A549 (cell line): ENCODE measurements around the gene AKAP11. TPM values are rescaled to one million over a fixed set of nuclear protein-coding genes. Genes with fewer than 3 reads are reported as not detected.

ENCODE experiments used
- ATAC-seq, 2 experiments: fragments of 200-7000 bp in 1 of 2; fragments of >200 bp in 1 of 2; cut with Nextera tagmentation in 1 of 2; cut with Tn5 transposase in 1 of 2; 3 replicates each; pipeline versions ENCODE4 v1.8.0 to v1.9.1; 2018 to 2020; ENCODE audit warnings: mild to moderate bottlenecking in 1 of 2, moderate library complexity in 1 of 2
- CTCF ChIA-PET: fragments of 300-600 bp; sonication (Branson Sonifier 250); formaldehyde crosslinking; extraction: SDS; loops from one replicate; lab custom pipeline; 2021; ENCODE audit warnings: antibody characterized with exemption, inconsistent platforms; lab: Yijun Ruan, JAX
- POLR2A ChIA-PET: fragments of 350-600 bp; formaldehyde crosslinking; extraction: SDS; loops from one replicate; lab custom pipeline; 2021; ENCODE audit warnings: antibody characterized with exemption, inconsistent platforms; lab: Yijun Ruan, JAX
- DNase-seq, 2 experiments: peaks; one replicate each; pipeline versions ENCODE4 v3.0.0 to v3.0.0-alpha.2; 2011 to 2016; ENCODE audit warnings: low read depth in 1 of 2, low spot score in 1 of 2
- FAIRE-seq: peaks from 2 replicates; lab custom pipeline; 2011; peaks lifted over from hg19 to GRCh38; lab: Jason Lieb, UNC
- H3K27ac ChIP-seq, 2 experiments: fragments of >200 bp; sonication (Bioruptor Twin); formaldehyde crosslinking; 3 replicates each; pipeline ENCODE4 v1.5.1; 2016 to 2017
- H3K4me1 ChIP-seq: fragments of >200 bp; sonication (Bioruptor Twin); formaldehyde crosslinking; 3 replicates; pipeline ENCODE4 v1.6.1; 2016
- H3K4me2 ChIP-seq: fragments of >200 bp; sonication (Bioruptor Twin); formaldehyde crosslinking; 3 replicates; pipeline ENCODE4 v1.6.1; 2016
- H3K4me3 ChIP-seq: fragments of >200 bp; sonication (Bioruptor Twin); formaldehyde crosslinking; 3 replicates; pipeline ENCODE4 v1.5.1; 2016
- H3K9me3 ChIP-seq: fragments of >200 bp; sonication (Bioruptor Twin); formaldehyde crosslinking; 3 replicates; pipeline ENCODE4 v1.6.1; 2016
- CBX2 ChIP-seq: fragments of 200-600 bp; sonication (generic); IDR thresholded peaks from 2 replicates; pipeline ENCODE4 v1.6.1; 2016; ENCODE audit warnings: low read depth, mild to moderate bottlenecking, borderline replicate concordance
- CBX8 ChIP-seq: fragments of 200-600 bp; sonication (generic); IDR thresholded peaks from 2 replicates; pipeline ENCODE4 v1.6.1; 2016
- CHD4 ChIP-seq: fragments of 200-600 bp; sonication (generic); IDR thresholded peaks from 2 replicates; pipeline ENCODE4 v1.6.1; 2016; ENCODE audit warnings: antibody characterized with exemption, mild to moderate bottlenecking, borderline replicate concordance
- EHMT2 ChIP-seq: fragments of 200-600 bp; sonication (generic); IDR thresholded peaks from 2 replicates; pipeline ENCODE4 v1.6.1; 2016; ENCODE audit warnings: antibody characterized with exemption, low read depth, mild to moderate bottlenecking, moderate library complexity
- FOSB ChIP-seq: fragments of 250-450 bp; sonication (Bioruptor Pico); IDR thresholded peaks from 2 replicates; pipeline ENCODE4 v1.5.0; 2020; ENCODE audit warnings: mild to moderate bottlenecking, moderate library complexity
- FOSL2 ChIP-seq, 2 experiments: fragments of 450-650 bp in 1 of 2; fragments of >200 bp in 1 of 2; sonication (Bioruptor Twin) in 1 of 2; formaldehyde crosslinking; IDR thresholded peaks; 2 replicates each; pipeline versions ENCODE4 v1.5.0 to v1.6.1; 2016 to 2020; ENCODE audit warnings: mild to moderate bottlenecking in 1 of 2, moderate library complexity in 1 of 2
- GATA3 ChIP-seq: IDR thresholded peaks from 2 replicates; pipeline ENCODE4 v1.6.1; 2012; ENCODE audit warnings: borderline replicate concordance
- HDAC2 ChIP-seq: fragments of 200-600 bp; sonication (generic); IDR thresholded peaks from 2 replicates; pipeline ENCODE4 v1.6.1; 2016
- HEYL ChIP-seq: fragments of 250-450 bp; sonication (Bioruptor Pico); IDR thresholded peaks from 2 replicates; pipeline ENCODE4 v1.8.0; 2021; ENCODE audit warnings: mild to moderate bottlenecking, moderate library complexity
- HOXA7 ChIP-seq: fragments of 250-450 bp; sonication (Bioruptor Pico); IDR thresholded peaks from 2 replicates; pipeline ENCODE4 v1.5.0; 2020; ENCODE audit warnings: mild to moderate bottlenecking, moderate library complexity
- HOXB5 ChIP-seq: fragments of 250-450 bp; sonication (Bioruptor Pico); IDR thresholded peaks from 2 replicates; pipeline ENCODE4 v1.5.0; 2020; ENCODE audit warnings: mild to moderate bottlenecking, moderate library complexity
- MAFK ChIP-seq: fragments of 450-650 bp; IDR thresholded peaks from 2 replicates; pipeline ENCODE4 v1.6.1; 2014; ENCODE audit not compliant: partially characterized antibody
- MAZ ChIP-seq: fragments of 150-350 bp; IDR thresholded peaks from 2 replicates; pipeline ENCODE4 v1.6.1; 2014; ENCODE audit warnings: antibody characterized with exemption, low read depth, low read length, borderline replicate concordance
- NFE2L2 ChIP-seq: fragments of 150-350 bp; conservative IDR thresholded peaks from 2 replicates; pipeline ENCODE4 v1.6.1; 2014; ENCODE audit warnings: low read length
- NPAS2 ChIP-seq: fragments of 250-450 bp; sonication (Bioruptor Pico); IDR thresholded peaks from 2 replicates; pipeline ENCODE4 v1.8.0; 2022; ENCODE audit warnings: mild to moderate bottlenecking, moderate library complexity, borderline replicate concordance
- POLR2A ChIP-seq: IDR thresholded peaks from 2 replicates; pipeline ENCODE4 v1.6.1; 2012; ENCODE audit warnings: mild to moderate bottlenecking, low read length
- POLR2AphosphoS2 ChIP-seq: conservative IDR thresholded peaks from 2 replicates; pipeline ENCODE4 v1.6.1; 2012; ENCODE audit warnings: low read length, improper control_type of control experiment, inconsistent platforms
- RARB ChIP-seq: fragments of 250-450 bp; sonication (Bioruptor Pico); IDR thresholded peaks from 2 replicates; pipeline ENCODE4 v1.8.0; 2021; ENCODE audit warnings: mild to moderate bottlenecking, moderate library complexity
- RCOR1 ChIP-seq: fragments of 150-350 bp; IDR thresholded peaks from 2 replicates; pipeline ENCODE4 v1.6.1; 2014; ENCODE audit warnings: antibody characterized with exemption, low read length, low read depth
- RFX5 ChIP-seq: fragments of 450-650 bp; IDR thresholded peaks from 2 replicates; pipeline ENCODE4 v1.7.1; 2014; ENCODE audit warnings: antibody characterized with exemption, mild to moderate bottlenecking, moderate library complexity
- RNF2 ChIP-seq: fragments of 200-600 bp; sonication (generic); IDR thresholded peaks from 2 replicates; pipeline ENCODE4 v1.6.1; 2016; ENCODE audit warnings: low read depth, mild to moderate bottlenecking, antibody characterized with exemption, moderate library complexity, borderline replicate concordance
- TFCP2L1 ChIP-seq: fragments of 250-450 bp; sonication (Bioruptor Pico); IDR thresholded peaks from 2 replicates; pipeline ENCODE4 v1.5.0; 2021; ENCODE audit warnings: mild to moderate bottlenecking
- TP53 ChIP-seq: fragments of 250-450 bp; sonication (Bioruptor Pico); IDR thresholded peaks from 2 replicates; pipeline ENCODE4 v1.5.0; 2021; ENCODE audit warnings: mild to moderate bottlenecking, moderate library complexity
- ZFP36 ChIP-seq: fragments of 450-650 bp; IDR thresholded peaks from 2 replicates; pipeline ENCODE4 v1.6.1; 2014; ENCODE audit warnings: borderline replicate concordance; ENCODE audit not compliant: partially characterized antibody
- WGBS: methylation state at CpG from one replicate; pipeline ENCODE4 v1.1.6; 2017; ENCODE audit errors: missing lambda C conversion rate; 5-methylcytosine and 5-hydroxymethylcytosine counted together
- polyA plus RNA-seq, 4 experiments: library from polyadenylated mRNA; depleted of rRNA in 3 of 4; stranded (reverse); fragments of >200 nt; fragmentation: RNase III in 1 of 4; extraction: RNeasy Plus Mini Kit Qiagen cat#74134 plus additional on column Dnase treatment in 1 of 4; gene quantifications; 2 replicates in 3 of 4; 3 replicates in 1 of 4; pipeline ENCODE4 v1.2.3, GENCODE V29; 2011 to 2017
- TF ChIP-seq, protein P1 (sequence below): fragments of 200-600 bp; sonication (generic); IDR thresholded peaks from 2 replicates; pipeline ENCODE4 v1.6.1; 2016; ENCODE audit warnings: antibody characterized with exemption, mild to moderate bottlenecking, moderate library complexity
- TF ChIP-seq, protein P2 (sequence below): fragments of >200 bp; sonication (Bioruptor Twin); formaldehyde crosslinking; IDR thresholded peaks from 3 replicates; pipeline ENCODE4 v1.6.1; 2016
- TF ChIP-seq, protein P3 (sequence below): IDR thresholded peaks from 2 replicates; pipeline ENCODE4 v1.6.1; 2012
- TF ChIP-seq, protein P4 (sequence below): fragments of >200 bp; sonication (Bioruptor Twin); formaldehyde crosslinking; IDR thresholded peaks from 2 replicates; pipeline ENCODE4 v1.6.1; 2016

The AKAP11 gene
- polyA plus RNA-seq, 2 of the 4 experiments (the other 2 are of a cell fraction), result 7.2 to 21.3 TPM

GRCh38 chr13:42350141-42350540 is 78.2 kb downstream of the AKAP11 start:
- TF ChIP-seq CBX2 (no peak), TFCP2L1 (CRISPR knock-in tag) (no peak), NFE2L2 (no peak)
- TF ChIP-seq, protein P1, sequence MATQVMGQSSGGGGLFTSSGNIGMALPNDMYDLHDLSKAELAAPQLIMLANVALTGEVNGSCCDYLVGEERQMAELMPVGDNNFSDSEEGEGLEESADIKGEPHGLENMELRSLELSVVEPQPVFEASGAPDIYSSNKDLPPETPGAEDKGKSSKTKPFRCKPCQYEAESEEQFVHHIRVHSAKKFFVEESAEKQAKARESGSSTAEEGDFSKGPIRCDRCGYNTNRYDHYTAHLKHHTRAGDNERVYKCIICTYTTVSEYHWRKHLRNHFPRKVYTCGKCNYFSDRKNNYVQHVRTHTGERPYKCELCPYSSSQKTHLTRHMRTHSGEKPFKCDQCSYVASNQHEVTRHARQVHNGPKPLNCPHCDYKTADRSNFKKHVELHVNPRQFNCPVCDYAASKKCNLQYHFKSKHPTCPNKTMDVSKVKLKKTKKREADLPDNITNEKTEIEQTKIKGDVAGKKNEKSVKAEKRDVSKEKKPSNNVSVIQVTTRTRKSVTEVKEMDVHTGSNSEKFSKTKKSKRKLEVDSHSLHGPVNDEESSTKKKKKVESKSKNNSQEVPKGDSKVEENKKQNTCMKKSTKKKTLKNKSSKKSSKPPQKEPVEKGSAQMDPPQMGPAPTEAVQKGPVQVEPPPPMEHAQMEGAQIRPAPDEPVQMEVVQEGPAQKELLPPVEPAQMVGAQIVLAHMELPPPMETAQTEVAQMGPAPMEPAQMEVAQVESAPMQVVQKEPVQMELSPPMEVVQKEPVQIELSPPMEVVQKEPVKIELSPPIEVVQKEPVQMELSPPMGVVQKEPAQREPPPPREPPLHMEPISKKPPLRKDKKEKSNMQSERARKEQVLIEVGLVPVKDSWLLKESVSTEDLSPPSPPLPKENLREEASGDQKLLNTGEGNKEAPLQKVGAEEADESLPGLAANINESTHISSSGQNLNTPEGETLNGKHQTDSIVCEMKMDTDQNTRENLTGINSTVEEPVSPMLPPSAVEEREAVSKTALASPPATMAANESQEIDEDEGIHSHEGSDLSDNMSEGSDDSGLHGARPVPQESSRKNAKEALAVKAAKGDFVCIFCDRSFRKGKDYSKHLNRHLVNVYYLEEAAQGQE, result no peak
- TF ChIP-seq, all 56 proteins: peak for 0
- CTCF ChIA-PET, result no interaction called here
- no peaks in the 10 kb centered on the region for H3K9me3 ChIP-seq
- no peak overlapping the region for H3K4me3 ChIP-seq
- no peak for ATAC-seq
- 25% methylated on average over 4 of the region's 4 CpGs for WGBS
- no peak overlapping the region for H3K27ac ChIP-seq
- FAIRE-seq, result no peak
- DNase-seq, result no peak
- no peak overlapping the region for H3K4me2 ChIP-seq
- H3K4me1 ChIP-seq, result no peaks in the 10 kb centered on the region
- POLR2A ChIA-PET, result no interaction called here

GRCh38 chr13:42354241-42355091 is 82.5 kb downstream of the AKAP11 start:
- ChIA-PET POLR2A (no interaction called here), CTCF (no interaction called here)
- Histone ChIP-seq H3K4me2 (no peak overlapping the region), H3K9me3 (no peaks in the 10 kb centered on the region), H3K4me3 (no peak overlapping the region), H3K4me1 (no peaks in the 10 kb centered on the region), H3K27ac (no peak overlapping the region)
- DNase-seq, result no peak
- ATAC-seq, result 0 out of 6 replicates have a peak, but pooled peaks of 1 of the 2 experiments have one; percentile 41
- WGBS, result 18% methylated on average over 4 of the region's 6 CpGs
- FAIRE-seq, result no peak
- TF ChIP-seq POLR2A (no peak), FOSB (CRISPR knock-in tag) (no peak), ZFP36 (no peak), TFCP2L1 (CRISPR knock-in tag) (no peak), RCOR1 (no peak), NFE2L2 (no peak), EHMT2 (no peak), MAZ (no peak), RFX5 (no peak), NPAS2 (CRISPR knock-in tag) (no peak), CBX8 (no peak), HOXA7 (CRISPR knock-in tag) (no peak), FOSL2 (IDR thresholded peaks at IDR 0.05) (no peak), FOSL2 (CRISPR knock-in tag; IDR thresholded peaks at IDR 0.05) (no peak), POLR2AphosphoS2 (no peak), HEYL (CRISPR knock-in tag) (no peak)
- TF ChIP-seq, protein P2, sequence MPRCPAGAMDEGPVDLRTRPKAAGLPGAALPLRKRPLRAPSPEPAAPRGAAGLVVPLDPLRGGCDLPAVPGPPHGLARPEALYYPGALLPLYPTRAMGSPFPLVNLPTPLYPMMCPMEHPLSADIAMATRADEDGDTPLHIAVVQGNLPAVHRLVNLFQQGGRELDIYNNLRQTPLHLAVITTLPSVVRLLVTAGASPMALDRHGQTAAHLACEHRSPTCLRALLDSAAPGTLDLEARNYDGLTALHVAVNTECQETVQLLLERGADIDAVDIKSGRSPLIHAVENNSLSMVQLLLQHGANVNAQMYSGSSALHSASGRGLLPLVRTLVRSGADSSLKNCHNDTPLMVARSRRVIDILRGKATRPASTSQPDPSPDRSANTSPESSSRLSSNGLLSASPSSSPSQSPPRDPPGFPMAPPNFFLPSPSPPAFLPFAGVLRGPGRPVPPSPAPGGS, result no peak

- no peaks in the 10 kb centered on the region for H3K4me1 ChIP-seq
- WGBS, result 56% methylated on average over 4 of the region's 4 CpGs
- no peak overlapping the region for H3K4me2 ChIP-seq
Measured at GRCh38 chr13:42355092-42355485, 83.1 kb downstream of the AKAP11 start.

More at GRCh38 chr13:42355092-42355485, 83.1 kb downstream of the AKAP11 start:
- no peak for FAIRE-seq
- no peak for ATAC-seq
- no peaks in the 10 kb centered on the region for H3K9me3 ChIP-seq
- H3K4me3 ChIP-seq, result no peak overlapping the region
- no peak for DNase-seq
- H3K27ac ChIP-seq, result no peak overlapping the region
- TF ChIP-seq NPAS2 (CRISPR knock-in tag) (no peak), RARB (no peak), GATA3 (no peak), CHD4 (no peak), HOXB5 (no peak), POLR2A (no peak), MAFK (no peak), TP53 (CRISPR knock-in tag) (no peak), RNF2 (no peak), HDAC2 (no peak)
- TF ChIP-seq, protein P3, sequence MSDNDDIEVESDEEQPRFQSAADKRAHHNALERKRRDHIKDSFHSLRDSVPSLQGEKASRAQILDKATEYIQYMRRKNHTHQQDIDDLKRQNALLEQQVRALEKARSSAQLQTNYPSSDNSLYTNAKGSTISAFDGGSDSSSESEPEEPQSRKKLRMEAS, result no peak
- TF ChIP-seq, protein P4, sequence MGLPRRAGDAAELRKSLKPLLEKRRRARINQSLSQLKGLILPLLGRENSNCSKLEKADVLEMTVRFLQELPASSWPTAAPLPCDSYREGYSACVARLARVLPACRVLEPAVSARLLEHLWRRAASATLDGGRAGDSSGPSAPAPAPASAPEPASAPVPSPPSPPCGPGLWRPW, result no peak
- POLR2A ChIA-PET, result no interaction called here
- CTCF ChIA-PET, result no interaction called here
